GM19463 (cell line): ENCODE measurements around the gene MARCHF10.
A peak's percentile ranks its signal among the peaks of the same experiment; 100 is the strongest.

Source experiments
- ATAC-seq: cut with Tn5 transposase; IDR thresholded peaks from one replicate; pipeline ENCODE4 v1.9.1; 2021; ENCODE audit warnings: mild to moderate bottlenecking, moderate library complexity; ENCODE audit not compliant: unreplicated experiment

The MARCHF10 gene

GRCh38 chr17:62665599-62665998, 142.5 kb downstream of the MARCHF10 start:
- no peak for ATAC-seq

GRCh38 chr17:62664336-62665120, 143.6 kb downstream of the MARCHF10 start:
- no peak for ATAC-seq

- no peak for ATAC-seq
These were observed 144.8 kb downstream of the MARCHF10 start for GRCh38 chr17:62663304-62663703.

- ATAC-seq: no peak
These were observed 145.3 kb downstream of the MARCHF10 start for GRCh38 chr17:62662855-62663254.

- ATAC-seq: no peak
These were observed 146.8 kb downstream of the MARCHF10 start for GRCh38 chr17:62661337-62661736.

- ATAC-seq: no peak
These were observed 147.4 kb downstream of the MARCHF10 start for GRCh38 chr17:62660629-62661118.

GRCh38 chr17:62658136-62658920, 149.8 kb downstream of the MARCHF10 start:
- ATAC-seq: no peak

- no peak for ATAC-seq
These were observed 150.4 kb downstream of the MARCHF10 start for GRCh38 chr17:62657690-62658089.

GRCh38 chr17:62657145-62657665, 150.9 kb downstream of the MARCHF10 start:
- ATAC-seq: no peak

GRCh38 chr17:62656446-62656845, 151.7 kb downstream of the MARCHF10 start:
- ATAC-seq: no peak

GRCh38 chr17:62655656-62656055, 152.5 kb downstream of the MARCHF10 start:
- ATAC-seq: no peak

GRCh38 chr17:62653826-62654761, 154.0 kb downstream of the MARCHF10 start:
- no peak for ATAC-seq

- peak; percentile 85 for ATAC-seq
These were observed 154.9 kb downstream of the MARCHF10 start for GRCh38 chr17:62653002-62653825.

GRCh38 chr17:62652251-62653001, 155.7 kb downstream of the MARCHF10 start:
- ATAC-seq: no peak
